ENCODE results near the gene SYT17.

SYT17 gene

GRCh38 chr16:19223235-19224170, 55.5 kb downstream of the SYT17 start:
- H3K4me3 ChIP-seq (ENCODE audit: low read depth, low read length): no peak overlapping the region
- peak; percentile 78 for TF ChIP-seq CTCF (IDR thresholded peaks at IDR 0.05; ENCODE audit: low read depth, low read length, missing control alignments)
- no peak for DNase-seq (ENCODE audit: low read depth)

- TF ChIP-seq CTCF (IDR thresholded peaks at IDR 0.05; ENCODE audit: low read depth, low read length, missing control alignments): no peak
- no peak overlapping the region for H3K4me3 ChIP-seq (ENCODE audit: low read depth, low read length)
- no peak for DNase-seq (ENCODE audit: low read depth)
Measured at GRCh38 chr16:19225651-19226050, 57.6 kb downstream of the SYT17 start.

GRCh38 chr16:19227643-19228042, 59.6 kb downstream of the SYT17 start:
- H3K4me3 ChIP-seq (ENCODE audit: low read depth, low read length): no peak overlapping the region
- no peak for TF ChIP-seq CTCF (IDR thresholded peaks at IDR 0.05; ENCODE audit: low read depth, low read length, missing control alignments)
- DNase-seq (ENCODE audit: low read depth): no peak

- no peak for TF ChIP-seq CTCF (IDR thresholded peaks at IDR 0.05; ENCODE audit: low read depth, low read length, missing control alignments)
- DNase-seq (ENCODE audit: low read depth): no peak
- no peak overlapping the region for H3K4me3 ChIP-seq (ENCODE audit: low read depth, low read length)
Measured at GRCh38 chr16:19228052-19228451, 60.0 kb downstream of the SYT17 start.

- DNase-seq (ENCODE audit: low read depth): no peak
- no peak for TF ChIP-seq CTCF (IDR thresholded peaks at IDR 0.05; ENCODE audit: low read depth, low read length, missing control alignments)
- no peak overlapping the region for H3K4me3 ChIP-seq (ENCODE audit: low read depth, low read length)
Measured at GRCh38 chr16:19228575-19228974, 60.5 kb downstream of the SYT17 start.

- no peak for TF ChIP-seq CTCF (IDR thresholded peaks at IDR 0.05; ENCODE audit: low read depth, low read length, missing control alignments)
- no peak for DNase-seq (ENCODE audit: low read depth)
- H3K4me3 ChIP-seq (ENCODE audit: low read depth, low read length): no peak overlapping the region
Measured at GRCh38 chr16:19230575-19230974, 62.5 kb downstream of the SYT17 start.

- no peak for TF ChIP-seq CTCF (IDR thresholded peaks at IDR 0.05; ENCODE audit: low read depth, low read length, missing control alignments)
- H3K4me3 ChIP-seq (ENCODE audit: low read depth, low read length): no peak overlapping the region
- DNase-seq (ENCODE audit: low read depth): no peak
Measured at GRCh38 chr16:19231881-19232280, 63.8 kb downstream of the SYT17 start.

Data from GM12864 (cell line).